ENCODE measurements around the gene TMEM200B.

DNA sequence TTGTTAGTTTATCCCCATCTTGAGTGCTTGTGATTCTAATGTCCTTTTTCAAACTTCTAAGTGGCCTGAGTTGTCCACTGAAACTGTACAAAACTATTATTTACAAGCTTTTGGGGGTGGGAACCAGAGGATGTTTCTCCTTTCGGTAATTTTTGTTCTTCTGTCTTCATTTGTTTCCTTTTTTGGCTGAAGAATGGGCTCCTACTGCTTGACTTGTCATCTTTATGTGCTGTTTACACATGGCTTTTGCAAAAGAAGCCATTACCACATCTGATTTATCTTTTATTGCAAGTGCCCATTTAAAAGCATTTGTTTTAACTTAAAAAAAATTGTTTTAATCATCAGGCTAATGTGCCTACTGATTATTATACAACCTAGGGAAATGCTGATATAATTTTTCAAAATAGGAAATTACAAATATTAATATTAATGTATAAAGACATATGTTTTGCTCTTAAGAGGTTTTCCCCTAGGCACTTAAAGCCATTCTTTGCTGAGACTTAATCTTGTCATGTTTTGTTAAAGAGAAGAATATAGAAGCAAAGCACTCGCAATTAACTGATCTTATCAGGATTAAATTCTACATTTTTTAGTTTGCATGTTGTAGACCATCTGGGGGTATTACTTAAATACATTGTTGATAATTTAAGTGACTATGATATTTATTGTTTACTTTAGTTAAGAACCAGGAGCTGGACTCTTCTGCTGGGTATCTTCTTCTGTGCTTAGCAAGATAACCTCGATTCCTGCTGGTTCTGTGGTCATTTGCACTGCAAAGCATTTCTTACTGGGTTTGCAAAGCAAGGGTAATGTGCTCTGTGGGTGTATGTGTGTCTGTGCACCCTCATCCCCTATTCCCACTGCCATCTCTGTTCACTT lies 40.1 kb downstream of the TMEM200B start:
- TF ChIP-seq, protein P1, sequence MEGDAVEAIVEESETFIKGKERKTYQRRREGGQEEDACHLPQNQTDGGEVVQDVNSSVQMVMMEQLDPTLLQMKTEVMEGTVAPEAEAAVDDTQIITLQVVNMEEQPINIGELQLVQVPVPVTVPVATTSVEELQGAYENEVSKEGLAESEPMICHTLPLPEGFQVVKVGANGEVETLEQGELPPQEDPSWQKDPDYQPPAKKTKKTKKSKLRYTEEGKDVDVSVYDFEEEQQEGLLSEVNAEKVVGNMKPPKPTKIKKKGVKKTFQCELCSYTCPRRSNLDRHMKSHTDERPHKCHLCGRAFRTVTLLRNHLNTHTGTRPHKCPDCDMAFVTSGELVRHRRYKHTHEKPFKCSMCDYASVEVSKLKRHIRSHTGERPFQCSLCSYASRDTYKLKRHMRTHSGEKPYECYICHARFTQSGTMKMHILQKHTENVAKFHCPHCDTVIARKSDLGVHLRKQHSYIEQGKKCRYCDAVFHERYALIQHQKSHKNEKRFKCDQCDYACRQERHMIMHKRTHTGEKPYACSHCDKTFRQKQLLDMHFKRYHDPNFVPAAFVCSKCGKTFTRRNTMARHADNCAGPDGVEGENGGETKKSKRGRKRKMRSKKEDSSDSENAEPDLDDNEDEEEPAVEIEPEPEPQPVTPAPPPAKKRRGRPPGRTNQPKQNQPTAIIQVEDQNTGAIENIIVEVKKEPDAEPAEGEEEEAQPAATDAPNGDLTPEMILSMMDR (conservative IDR thresholded peaks at IDR 0.05 in 1 of 2, IDR thresholded peaks at IDR 0.05 in 1 of 2; ENCODE audit: low read depth in 1 of 2, low read length in 2 of 2) = no peak
- no peak for TF ChIP-seq EZH2 (IDR thresholded peaks at IDR 0.05; ENCODE audit: low read length, missing control alignments)

Measured in fibroblast of lung (primary cell).